ENCODE results near the gene ITGAX. TPM values are rescaled to one million over a fixed set of nuclear protein-coding genes. Genes with fewer than 3 reads are reported as not detected.
A peak's percentile ranks its signal among the peaks of the same experiment; 100 is the strongest.

Gene ITGAX
- total and polyA plus RNA-seq, 12 donors, result 1.4 to 84.9 (median 3.6) TPM

DNA sequence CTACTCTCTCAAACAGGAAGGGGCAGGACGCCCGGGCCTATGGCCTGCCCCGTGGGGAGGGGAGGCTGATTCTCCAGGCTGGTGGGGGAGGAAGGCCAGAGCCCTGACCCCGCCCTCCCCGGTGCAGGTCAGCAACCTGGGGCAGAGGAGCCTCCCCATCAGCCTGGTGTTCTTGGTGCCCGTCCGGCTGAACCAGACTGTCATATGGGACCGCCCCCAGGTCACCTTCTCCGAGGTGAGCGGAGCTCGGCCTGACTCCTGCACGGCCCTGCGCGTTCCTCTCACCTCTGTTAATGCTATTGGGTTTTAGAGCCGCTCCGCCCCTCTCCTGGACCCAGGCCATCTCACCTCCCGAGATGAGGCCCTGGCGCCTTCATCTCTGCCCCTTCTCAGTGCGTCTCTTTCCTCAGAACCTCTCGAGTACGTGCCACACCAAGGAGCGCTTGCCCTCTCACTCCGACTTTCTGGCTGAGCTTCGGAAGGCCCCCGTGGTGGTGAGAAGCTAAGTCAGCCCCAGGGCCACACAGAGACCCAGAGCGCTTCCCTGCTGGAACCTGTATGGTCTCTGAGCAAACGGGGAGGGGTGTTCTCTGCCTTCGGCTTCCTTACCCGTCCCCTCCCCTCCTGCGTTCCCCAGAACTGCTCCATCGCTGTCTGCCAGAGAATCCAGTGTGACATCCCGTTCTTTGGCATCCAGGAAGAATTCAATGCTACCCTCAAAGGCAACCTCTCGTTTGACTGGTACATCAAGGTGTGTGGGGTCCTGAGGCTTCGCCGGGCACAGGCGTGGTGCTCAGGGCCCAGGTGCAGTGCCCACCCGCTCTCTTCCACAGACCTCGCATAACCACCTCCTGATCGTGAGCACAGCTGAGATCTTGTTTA is 25.1 kb upstream of the ITGAX start:
- H3K4me1 ChIP-seq (replicated peaks in 1 of 2), result no peaks in the 10 kb centered on the region
- 37 to 46% (median 39%) methylated on average over 28 to 39 of the region's 39 CpGs for WGBS, 4 donors
- H3K27ac ChIP-seq, result no peak overlapping the region
- H3K27me3 ChIP-seq, result peaks cover 28% of the 10 kb centered on the region
- no peak for DNase-seq
- H3K36me3 ChIP-seq (replicated peaks in 1 of 2), result no peaks in the 10 kb centered on the region
- TF ChIP-seq, protein P1, sequence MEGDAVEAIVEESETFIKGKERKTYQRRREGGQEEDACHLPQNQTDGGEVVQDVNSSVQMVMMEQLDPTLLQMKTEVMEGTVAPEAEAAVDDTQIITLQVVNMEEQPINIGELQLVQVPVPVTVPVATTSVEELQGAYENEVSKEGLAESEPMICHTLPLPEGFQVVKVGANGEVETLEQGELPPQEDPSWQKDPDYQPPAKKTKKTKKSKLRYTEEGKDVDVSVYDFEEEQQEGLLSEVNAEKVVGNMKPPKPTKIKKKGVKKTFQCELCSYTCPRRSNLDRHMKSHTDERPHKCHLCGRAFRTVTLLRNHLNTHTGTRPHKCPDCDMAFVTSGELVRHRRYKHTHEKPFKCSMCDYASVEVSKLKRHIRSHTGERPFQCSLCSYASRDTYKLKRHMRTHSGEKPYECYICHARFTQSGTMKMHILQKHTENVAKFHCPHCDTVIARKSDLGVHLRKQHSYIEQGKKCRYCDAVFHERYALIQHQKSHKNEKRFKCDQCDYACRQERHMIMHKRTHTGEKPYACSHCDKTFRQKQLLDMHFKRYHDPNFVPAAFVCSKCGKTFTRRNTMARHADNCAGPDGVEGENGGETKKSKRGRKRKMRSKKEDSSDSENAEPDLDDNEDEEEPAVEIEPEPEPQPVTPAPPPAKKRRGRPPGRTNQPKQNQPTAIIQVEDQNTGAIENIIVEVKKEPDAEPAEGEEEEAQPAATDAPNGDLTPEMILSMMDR (IDR thresholded peaks at IDR 0.05), result no peak
- no peak for TF ChIP-seq POLR2A (IDR thresholded peaks at IDR 0.05)
- intact Hi-C loops (cut with DNase I), result loop anchor here in 1 of 2 donors (5.0 kb wide), 1 partner anchor 47 kb away; no protein-coding TSS in a partner anchor
- H3K9me3 ChIP-seq (replicated peaks in 1 of 3), result no peaks in the 10 kb centered on the region
- H3K4me3 ChIP-seq, result no peak overlapping the region

DNA sequence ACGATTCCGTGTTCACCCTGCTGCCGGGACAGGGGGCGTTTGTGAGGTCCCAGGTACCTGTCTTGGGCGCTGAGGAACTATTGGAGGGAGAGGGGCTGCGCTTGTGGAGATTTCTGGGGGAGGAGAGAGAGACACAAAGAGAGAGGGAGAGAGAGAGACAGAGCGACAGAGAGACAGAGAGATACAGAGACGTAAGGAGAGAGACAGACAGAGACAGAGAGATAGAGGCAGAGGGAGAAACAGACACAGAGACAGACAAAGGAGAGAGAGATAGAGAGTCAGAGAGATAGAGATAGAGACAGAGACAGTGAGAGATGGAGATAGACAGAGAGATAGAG is 24.5 kb upstream of the ITGAX start:
- Histone ChIP-seq H3K36me3 (replicated peaks in 1 of 2) (no peaks in the 10 kb centered on the region), H3K9me3 (replicated peaks in 1 of 3) (no peaks in the 10 kb centered on the region), H3K27me3 (peaks cover 28% of the 10 kb centered on the region), H3K4me1 (replicated peaks in 1 of 2) (no peaks in the 10 kb centered on the region), H3K27ac (no peak overlapping the region), H3K4me3 (no peak overlapping the region)
- 30 to 42% (median 37%) methylated on average over 8 of the region's 8 CpGs for WGBS, 4 donors
- intact Hi-C loops (cut with DNase I), result no loop called here
- DNase-seq, result no peak
- TF ChIP-seq POLR2A (IDR thresholded peaks at IDR 0.05), result no peak
- TF ChIP-seq, protein P1 (IDR thresholded peaks at IDR 0.05), result no peak

DNA sequence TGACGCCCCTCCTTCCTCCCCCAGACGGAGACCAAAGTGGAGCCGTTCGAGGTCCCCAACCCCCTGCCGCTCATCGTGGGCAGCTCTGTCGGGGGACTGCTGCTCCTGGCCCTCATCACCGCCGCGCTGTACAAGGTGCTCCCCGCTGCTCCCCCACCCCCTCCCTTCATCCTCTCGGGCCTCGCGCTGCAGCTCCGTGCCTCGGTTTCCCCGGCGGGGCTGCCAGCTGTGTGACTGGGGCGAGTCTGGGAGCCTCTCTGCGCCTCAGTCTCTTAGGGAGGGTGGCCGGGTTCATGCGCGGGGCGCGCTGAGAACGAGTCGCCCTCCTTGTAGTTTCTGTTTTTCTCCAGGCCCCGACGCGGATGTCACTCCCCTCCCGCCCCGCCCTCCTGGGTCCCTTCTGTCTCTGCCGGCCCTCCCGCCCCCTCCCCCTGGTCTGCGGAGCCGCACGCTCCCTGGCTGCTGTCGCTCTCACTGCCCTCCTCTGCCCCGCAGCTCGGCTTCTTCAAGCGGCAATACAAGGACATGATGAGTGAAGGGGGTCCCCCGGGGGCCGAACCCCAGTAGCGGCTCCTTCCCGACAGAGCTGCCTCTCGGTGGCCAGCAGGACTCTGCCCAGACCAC is 23.7 kb upstream of the ITGAX start:
- Histone ChIP-seq H3K27me3 (peaks cover 28% of the 10 kb centered on the region), H3K27ac (no peak overlapping the region), H3K36me3 (replicated peaks in 1 of 2) (no peaks in the 10 kb centered on the region), H3K4me1 (replicated peaks in 1 of 2) (no peaks in the 10 kb centered on the region), H3K9me3 (replicated peaks in 1 of 3) (no peaks in the 10 kb centered on the region), H3K4me3 (peak overlapping the region in 2 of 4 donors; percentile 7 to 28)
- no peak for TF ChIP-seq POLR2A (IDR thresholded peaks at IDR 0.05)
- TF ChIP-seq, protein P1 (IDR thresholded peaks at IDR 0.05), result no peak
- peak in 1 of 7 donors; percentile 9 for DNase-seq
- 4 to 14% (median 8%) methylated on average over 8 to 46 of the region's 46 CpGs for WGBS, 4 donors
- intact Hi-C loops (cut with DNase I), result no loop called here

DNA sequence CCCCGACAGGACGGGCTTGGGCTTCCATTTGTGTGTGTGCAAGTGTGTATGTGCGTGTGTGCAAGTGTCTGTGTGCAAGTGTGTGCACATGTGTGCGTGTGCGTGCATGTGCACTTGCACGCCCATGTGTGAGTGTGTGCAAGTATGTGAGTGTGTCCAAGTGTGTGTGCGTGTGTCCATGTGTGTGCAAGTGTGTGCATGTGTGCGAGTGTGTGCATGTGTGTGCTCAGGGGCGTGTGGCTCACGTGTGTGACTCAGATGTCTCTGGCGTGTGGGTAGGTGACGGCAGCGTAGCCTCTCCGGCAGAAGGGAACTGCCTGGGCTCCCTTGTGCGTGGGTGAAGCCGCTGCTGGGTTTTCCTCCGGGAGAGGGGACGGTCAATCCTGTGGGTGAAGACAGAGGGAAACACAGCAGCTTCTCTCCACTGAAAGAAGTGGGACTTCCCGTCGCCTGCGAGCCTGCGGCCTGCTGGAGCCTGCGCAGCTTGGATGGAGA is 23.1 kb upstream of the ITGAX start:
- intact Hi-C loops (cut with DNase I), result no loop called here
- 73 to 82% (median 79%) methylated on average over 11 to 23 of the region's 23 CpGs for WGBS, 4 donors
- H3K4me3 ChIP-seq, result no peak overlapping the region
- no peaks in the 10 kb centered on the region for H3K4me1 ChIP-seq (replicated peaks in 1 of 2)
- H3K36me3 ChIP-seq (replicated peaks in 1 of 2), result no peaks in the 10 kb centered on the region
- TF ChIP-seq POLR2A (IDR thresholded peaks at IDR 0.05), result no peak
- TF ChIP-seq, protein P1 (IDR thresholded peaks at IDR 0.05), result no peak
- H3K9me3 ChIP-seq (replicated peaks in 1 of 3), result no peaks in the 10 kb centered on the region
- DNase-seq, result no peak
- no peak overlapping the region for H3K27ac ChIP-seq
- H3K27me3 ChIP-seq, result peaks cover 28% of the 10 kb centered on the region
